Activated B cell treated with CpG ODN at 0.5 μM for 24 hours (primary cell): ENCODE data around the gene DUSP15. TPM values are rescaled to one million over a fixed set of nuclear protein-coding genes. Genes with fewer than 3 reads are reported as not detected.

Experiments
- ATAC-seq: fragments of 200-7000 bp; cut with Tn5 transposase; one replicate; pipeline ENCODE4 v1.10.0; 2021; ENCODE audit warnings: low read depth, mild to moderate bottlenecking, moderate library complexity
- CTCF ChIA-PET: fragments of 350-600 bp; sonication (Branson Sonifier 250); formaldehyde crosslinking; loops from one replicate; lab custom pipeline; 2021; ENCODE audit warnings: antibody characterized with exemption; lab: Charles Lee
- POLR2A ChIA-PET: fragments of 350-600 bp; sonication (Branson Sonifier 250); formaldehyde crosslinking; loops from one replicate; lab custom pipeline; 2021; ENCODE audit warnings: antibody characterized with exemption; lab: Charles Lee
- DNase-seq: peaks from one replicate; pipeline ENCODE4 v3.0.0; 2022
- H3K27ac Mint-ChIP-seq: one replicate; pipeline ENCODE4 v1.8.0; 2020; ENCODE audit warnings: mixed read lengths
- H3K27me3 Mint-ChIP-seq: one replicate; pipeline ENCODE4 v1.8.0; 2021; ENCODE audit warnings: mixed read lengths
- H3K36me3 Mint-ChIP-seq: one replicate; pipeline ENCODE4 v1.8.0; 2021; ENCODE audit warnings: low read depth, mixed read lengths
- H3K4me1 Mint-ChIP-seq: one replicate; pipeline ENCODE4 v1.8.0; 2021; ENCODE audit warnings: mixed read lengths
- H3K4me3 Mint-ChIP-seq: one replicate; pipeline ENCODE4 v1.8.0; 2020; ENCODE audit warnings: mild to moderate bottlenecking, mixed read lengths
- H3K9me3 Mint-ChIP-seq: one replicate; pipeline ENCODE4 v1.8.0; 2020; ENCODE audit warnings: mixed read lengths
- intact Hi-C: fragments of 100-400 bp; cut with micrococcal nuclease; formaldehyde crosslinking; loops from one replicate; pipeline ENCODE4 v1.15.1; 2024
- total RNA-seq: library from RNA; stranded (reverse); gene quantifications from 2 replicates; pipeline ENCODE4 v1.2.3, GENCODE V29; 2022
- TF ChIP-seq, protein P1 (sequence below): fragments of 200-600 bp; IDR thresholded peaks from one replicate; pipeline ENCODE4 v1.8.0; 2022; ENCODE audit warnings: antibody characterized with exemption, mild to moderate bottlenecking

The DUSP15 gene
- total RNA-seq, 1 donor from 2014 or later: 26.9 TPM

DNA sequence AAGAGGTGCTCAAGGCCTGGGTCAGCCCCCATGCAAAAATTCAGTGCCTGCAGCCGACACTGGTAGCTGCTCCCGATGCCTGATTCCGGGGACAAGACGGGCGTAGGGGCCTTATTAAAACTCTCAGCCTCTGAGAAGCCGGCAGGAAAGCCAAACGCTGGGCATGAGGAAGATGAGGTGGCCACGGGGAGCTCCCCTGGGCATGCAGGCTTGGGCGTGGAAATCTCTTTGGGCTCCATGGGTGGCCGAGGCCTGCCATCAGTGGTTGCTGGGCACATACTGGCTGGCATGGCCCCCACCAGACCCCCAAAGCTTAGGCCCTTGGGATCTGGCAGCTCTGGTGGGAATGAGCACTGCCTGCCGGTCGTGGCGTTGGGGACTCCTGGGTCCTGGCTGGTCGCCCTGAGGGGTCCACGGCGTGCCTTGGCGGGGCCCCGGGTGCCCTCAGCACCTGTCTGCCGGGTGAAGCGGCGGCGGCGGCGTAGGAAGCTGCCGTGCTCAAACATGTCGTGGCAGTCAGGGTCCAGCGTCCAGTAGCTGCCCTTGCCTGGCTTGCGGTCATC lies 25.5 kb downstream of the DUSP15 start:
- H3K9me3 Mint-ChIP-seq: no peaks in the 10 kb centered on the region
- intact Hi-C loops: loop anchor here (5.0 kb wide), 1 partner anchor 283 kb away; no protein-coding TSS in a partner anchor
- ChIA-PET POLR2A (no interaction called here), CTCF (interaction anchor here (1.0 to 4.3 kb wide), 2 partner anchors 11 to 22 kb away, joined by 3 to 43 read pairs; no protein-coding TSS in a partner anchor)
- H3K4me3 Mint-ChIP-seq: no peak overlapping the region
- DNase-seq (no peak), ATAC-seq (no peak)
- no peak overlapping the region for H3K27ac Mint-ChIP-seq
- TF ChIP-seq, protein P1, sequence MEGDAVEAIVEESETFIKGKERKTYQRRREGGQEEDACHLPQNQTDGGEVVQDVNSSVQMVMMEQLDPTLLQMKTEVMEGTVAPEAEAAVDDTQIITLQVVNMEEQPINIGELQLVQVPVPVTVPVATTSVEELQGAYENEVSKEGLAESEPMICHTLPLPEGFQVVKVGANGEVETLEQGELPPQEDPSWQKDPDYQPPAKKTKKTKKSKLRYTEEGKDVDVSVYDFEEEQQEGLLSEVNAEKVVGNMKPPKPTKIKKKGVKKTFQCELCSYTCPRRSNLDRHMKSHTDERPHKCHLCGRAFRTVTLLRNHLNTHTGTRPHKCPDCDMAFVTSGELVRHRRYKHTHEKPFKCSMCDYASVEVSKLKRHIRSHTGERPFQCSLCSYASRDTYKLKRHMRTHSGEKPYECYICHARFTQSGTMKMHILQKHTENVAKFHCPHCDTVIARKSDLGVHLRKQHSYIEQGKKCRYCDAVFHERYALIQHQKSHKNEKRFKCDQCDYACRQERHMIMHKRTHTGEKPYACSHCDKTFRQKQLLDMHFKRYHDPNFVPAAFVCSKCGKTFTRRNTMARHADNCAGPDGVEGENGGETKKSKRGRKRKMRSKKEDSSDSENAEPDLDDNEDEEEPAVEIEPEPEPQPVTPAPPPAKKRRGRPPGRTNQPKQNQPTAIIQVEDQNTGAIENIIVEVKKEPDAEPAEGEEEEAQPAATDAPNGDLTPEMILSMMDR: no peak
- peaks cover 8% of the 10 kb centered on the region for H3K27me3 Mint-ChIP-seq
- no peaks in the 10 kb centered on the region for H3K4me1 Mint-ChIP-seq
- no peaks in the 10 kb centered on the region for H3K36me3 Mint-ChIP-seq

DNA sequence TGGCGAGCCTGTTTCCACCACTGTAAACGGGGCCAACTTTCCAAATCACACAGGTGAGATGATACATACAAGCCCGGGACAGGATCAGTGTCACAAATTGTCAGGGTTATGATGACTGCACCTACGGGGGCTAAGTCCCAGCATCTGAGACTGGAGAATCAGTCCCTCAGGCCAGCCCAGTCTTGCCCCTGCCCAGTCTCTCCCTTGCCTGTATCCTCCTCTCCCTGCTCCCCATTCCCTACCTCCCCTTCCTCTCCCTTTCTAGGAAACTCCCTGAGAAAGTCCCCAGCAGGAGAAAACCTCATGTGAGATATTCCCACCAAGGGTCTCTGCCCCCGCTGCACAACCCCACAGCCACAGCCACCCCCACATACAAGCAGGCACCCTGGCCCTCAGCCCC lies 26.4 kb downstream of the DUSP15 start:
- no peak overlapping the region for H3K4me3 Mint-ChIP-seq
- ATAC-seq (no peak), DNase-seq (no peak)
- intact Hi-C loops: no loop called here
- no peaks in the 10 kb centered on the region for H3K9me3 Mint-ChIP-seq
- POLR2A ChIA-PET: no interaction called here
- TF ChIP-seq, protein P1: no peak
- no peaks in the 10 kb centered on the region for H3K36me3 Mint-ChIP-seq
- no peaks in the 10 kb centered on the region for H3K4me1 Mint-ChIP-seq
- H3K27ac Mint-ChIP-seq: no peak overlapping the region
- peaks cover 3% of the 10 kb centered on the region for H3K27me3 Mint-ChIP-seq
- CTCF ChIA-PET: no interaction called here

DNA sequence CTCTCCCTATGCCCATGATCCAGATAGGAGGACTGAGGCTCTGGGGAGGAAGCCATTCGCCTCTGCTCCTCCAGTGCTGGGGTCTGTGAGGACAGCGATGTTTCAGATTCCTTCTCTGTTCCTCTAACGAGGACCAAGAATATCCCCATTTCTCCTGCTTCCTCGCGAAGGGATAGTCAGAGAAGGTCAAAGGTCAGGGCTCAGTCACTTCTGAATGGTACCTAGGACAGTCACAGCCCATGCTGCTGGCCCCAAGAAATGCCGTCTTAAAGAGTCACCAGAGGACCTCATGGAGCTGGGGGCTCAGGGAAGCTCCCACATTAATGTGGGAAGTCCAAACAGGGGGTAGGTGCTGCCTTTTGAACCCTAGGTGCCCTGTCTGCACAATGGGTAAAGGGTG lies 27.0 kb downstream of the DUSP15 start:
- no peaks in the 10 kb centered on the region for H3K27me3 Mint-ChIP-seq
- DNase-seq (no peak), ATAC-seq (no peak)
- ChIA-PET POLR2A (no interaction called here), CTCF (interaction anchor here (1.1 kb wide), 1 partner anchor 109 kb away, joined by 3 read pairs; the partner anchor contains the start of gene PDRG1)
- no peak overlapping the region for H3K27ac Mint-ChIP-seq
- intact Hi-C loops: no loop called here
- no peaks in the 10 kb centered on the region for H3K4me1 Mint-ChIP-seq
- TF ChIP-seq, protein P1: no peak
- H3K4me3 Mint-ChIP-seq: no peak overlapping the region
- H3K36me3 Mint-ChIP-seq: no peaks in the 10 kb centered on the region
- H3K9me3 Mint-ChIP-seq: no peaks in the 10 kb centered on the region

DNA sequence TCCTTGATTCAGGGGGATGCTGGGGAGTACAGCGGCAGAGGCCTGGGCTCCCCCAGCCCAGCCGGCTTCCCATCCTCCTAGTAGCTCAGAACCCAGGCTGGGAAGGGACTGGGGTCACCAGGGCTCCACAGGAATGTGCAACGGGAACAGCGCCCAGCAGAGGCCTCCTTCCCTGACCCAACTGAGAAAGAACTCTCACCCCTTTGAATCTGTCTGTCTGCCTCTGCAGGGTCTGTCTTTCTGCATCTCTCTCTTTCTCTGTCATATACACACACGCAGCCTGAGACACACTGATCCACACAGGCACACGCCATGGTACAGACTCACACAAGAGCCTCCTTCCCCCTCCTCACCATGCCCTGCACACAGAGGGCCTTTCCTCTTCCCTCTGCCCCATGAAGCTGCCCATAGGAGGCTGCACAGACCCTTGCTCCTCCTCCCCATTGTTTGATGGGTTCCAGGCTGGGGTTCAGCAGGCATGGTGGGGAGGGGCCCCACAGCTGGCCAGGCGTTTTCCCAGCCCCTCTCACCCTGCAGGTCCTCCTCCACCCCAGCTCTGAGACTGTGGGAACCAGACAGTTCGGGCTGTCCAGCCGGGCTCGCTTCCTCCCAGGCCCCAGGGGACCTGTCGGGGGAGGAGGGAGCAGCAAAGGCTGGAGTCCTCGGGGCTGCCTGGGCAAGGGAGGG lies 27.7 kb downstream of the DUSP15 start:
- ChIA-PET POLR2A (no interaction called here), CTCF (interaction anchor here (1.1 kb wide), 1 partner anchor 110 kb away, joined by 3 read pairs; the partner anchor contains the start of gene PDRG1)
- ATAC-seq: no peak
- TF ChIP-seq, protein P1: no peak
- Mint-ChIP-seq H3K4me3 (no peak overlapping the region), H3K4me1 (no peaks in the 10 kb centered on the region), H3K27me3 (no peaks in the 10 kb centered on the region), H3K36me3 (no peaks in the 10 kb centered on the region), H3K27ac (no peak overlapping the region), H3K9me3 (no peaks in the 10 kb centered on the region)
- intact Hi-C loops: no loop called here
- DNase-seq: no peak

DNA sequence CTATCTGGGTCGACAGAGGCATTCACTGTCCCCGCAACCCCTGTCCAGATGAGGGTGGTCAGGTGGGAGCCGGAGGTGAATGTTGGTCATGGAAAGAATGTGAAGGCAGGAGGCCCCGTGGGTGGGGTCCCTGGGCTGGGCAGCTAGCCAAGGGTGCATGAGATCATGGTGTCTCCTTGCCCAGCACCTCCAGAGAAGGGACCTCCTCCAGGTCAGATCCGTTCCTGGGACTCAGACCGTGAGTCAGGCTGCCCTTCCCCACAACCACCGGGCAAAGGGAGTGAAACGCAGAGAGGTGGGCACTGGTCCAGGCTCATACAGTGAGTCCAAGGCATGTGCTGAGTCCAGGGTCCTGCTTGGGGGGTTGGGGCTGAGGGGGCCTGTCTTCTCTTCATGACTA lies 28.4 kb downstream of the DUSP15 start:
- DNase-seq: no peak
- Mint-ChIP-seq H3K4me1 (no peaks in the 10 kb centered on the region), H3K27me3 (no peaks in the 10 kb centered on the region), H3K4me3 (no peak overlapping the region), H3K27ac (no peak overlapping the region), H3K9me3 (no peaks in the 10 kb centered on the region), H3K36me3 (no peaks in the 10 kb centered on the region)
- intact Hi-C loops: no loop called here
- no peak for ATAC-seq
- CTCF ChIA-PET: no interaction called here
- POLR2A ChIA-PET: no interaction called here
- TF ChIP-seq, protein P1: no peak
